Tongue (tissue), 2 donors: ENCODE data around the gene TRMT1. TPM values are rescaled to one million over a fixed set of nuclear protein-coding genes. Genes with fewer than 3 reads are reported as not detected.
"Not testable (repeated sequence)": the region's sequence is repeated elsewhere in the genome, so short reads cannot be mapped to it uniquely, and the experiment has no call there.

Source experiments
- DNase-seq: peaks from one replicate; pipeline ENCODE4 v3.0.0-alpha.2; 2015
- total RNA-seq: library from RNA; depleted of rRNA; stranded (reverse); fragments of >200 nt; gene quantifications from one replicate; pipeline ENCODE4 v1.2.3, GENCODE V29; 2014

The TRMT1 gene
- 20.9 TPM for total RNA-seq

GRCh38 chr19:13116282-13117175 lies at the start of gene TRMT1:
TSS of gene TRMT1 (minus strand) at chr19:13116740. CDS start at chr19:13116399, 341 bp downstream.
- peak; percentile 96 for DNase-seq

DNA sequence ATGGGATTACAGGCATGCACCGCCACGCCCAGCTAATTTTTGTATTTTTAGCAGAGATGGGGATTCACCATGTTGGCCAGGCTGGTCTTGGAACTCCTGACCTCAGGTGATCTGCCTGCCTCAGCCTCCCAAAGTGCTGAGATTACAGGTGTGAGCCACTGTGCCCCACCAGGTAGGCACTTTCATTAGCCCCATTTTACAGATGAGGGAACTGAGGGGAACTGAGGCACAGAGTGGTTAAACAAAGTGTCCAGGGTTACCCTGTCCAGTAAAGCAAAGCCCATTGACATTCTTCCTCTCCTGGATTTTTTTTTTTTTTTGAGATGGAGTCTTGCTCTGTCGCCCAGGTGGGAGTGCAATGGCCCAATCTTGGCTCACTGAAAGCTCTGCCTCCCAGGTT lies 49.6 kb upstream of the TRMT1 start:
- DNase-seq = not testable (repeated sequence)

DNA sequence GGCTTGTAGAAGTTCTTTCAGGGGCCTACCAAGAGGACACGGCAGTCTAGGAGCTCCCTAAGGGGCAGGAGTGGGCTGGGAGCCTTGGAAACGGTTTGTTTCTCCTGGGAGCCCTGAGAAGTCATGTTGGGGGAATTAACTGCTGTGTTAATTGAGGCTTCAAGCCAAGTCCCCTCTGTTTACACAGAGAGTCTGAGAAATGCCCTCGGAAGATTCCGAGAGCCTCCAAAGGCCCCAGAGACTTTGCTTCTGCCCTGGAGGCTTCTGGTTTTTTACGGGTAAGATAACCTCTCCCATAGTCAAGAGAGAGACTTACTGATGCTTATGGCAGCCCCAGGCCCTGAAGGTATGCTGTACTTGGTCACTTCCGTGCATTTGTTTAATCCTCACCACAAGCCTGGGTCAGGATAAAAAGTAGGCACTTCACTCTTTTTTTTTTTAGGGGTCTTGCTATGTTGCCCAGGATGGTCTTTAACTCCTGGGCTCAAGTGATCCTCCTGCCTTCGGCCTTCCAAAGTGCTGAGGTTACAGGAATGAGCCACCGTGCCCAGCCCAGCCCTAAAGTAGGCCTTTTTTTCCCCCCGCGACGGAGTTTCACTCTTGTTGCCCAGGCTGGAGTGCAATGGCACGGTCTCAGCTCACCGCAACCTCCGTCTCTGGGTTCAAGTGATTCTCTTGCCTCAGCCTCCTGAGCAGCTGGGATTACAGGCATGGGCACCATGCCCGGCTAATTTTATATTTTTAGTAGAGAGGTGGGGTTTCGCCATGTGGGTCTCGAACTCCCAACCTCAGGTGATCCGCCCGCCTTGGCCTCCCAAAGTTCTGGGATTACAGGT lies 48.8 kb upstream of the TRMT1 start:
- peak; percentile 35 for DNase-seq

DNA sequence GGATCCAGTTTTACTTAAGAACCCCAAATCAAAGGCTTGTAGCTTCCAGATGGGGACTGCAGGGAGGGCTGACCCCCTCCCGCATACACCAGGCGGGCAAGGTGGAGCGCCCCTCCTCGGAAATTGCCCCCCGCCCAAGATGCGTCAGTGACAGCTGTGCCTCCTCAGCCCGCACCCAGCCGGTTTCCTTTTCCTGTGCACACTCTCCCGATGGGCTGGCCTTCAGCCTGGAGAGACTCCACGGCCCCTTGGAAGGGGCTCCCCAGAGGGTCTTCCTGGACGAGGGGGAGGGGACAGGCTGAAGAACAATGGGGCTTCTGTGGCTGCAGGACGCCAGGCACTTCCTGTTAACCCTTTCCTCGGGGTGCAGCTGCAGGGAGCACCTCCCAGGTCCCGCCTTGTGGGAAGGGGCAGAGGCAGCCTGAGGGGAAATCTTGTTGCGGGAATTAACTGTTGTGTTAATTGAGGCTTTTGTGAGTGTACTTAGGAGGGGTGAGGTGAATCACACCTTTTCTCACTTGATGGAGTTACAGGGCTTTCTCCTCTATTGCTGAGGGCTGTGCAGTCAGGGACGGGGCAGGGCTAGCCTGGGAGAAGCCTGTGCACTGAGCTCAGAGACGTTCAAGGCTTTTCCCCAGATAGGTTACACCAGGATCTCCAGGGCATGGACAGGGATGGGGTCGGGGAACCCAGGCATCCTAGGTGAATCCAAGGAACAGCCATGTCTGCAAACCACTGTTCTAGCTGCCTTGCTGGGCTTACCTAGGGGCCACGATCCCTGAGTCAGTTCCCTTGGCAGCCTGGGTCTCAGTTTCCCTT lies 48.0 kb upstream of the TRMT1 start:
- DNase-seq = peak; percentile 91

GRCh38 chr19:13163609-13164342 lies 47.2 kb upstream of the TRMT1 start:
- DNase-seq = peak; percentile 82

- peak; percentile 98 for DNase-seq
These were observed 46.4 kb upstream of the TRMT1 start for GRCh38 chr19:13162724-13163608.

DNA sequence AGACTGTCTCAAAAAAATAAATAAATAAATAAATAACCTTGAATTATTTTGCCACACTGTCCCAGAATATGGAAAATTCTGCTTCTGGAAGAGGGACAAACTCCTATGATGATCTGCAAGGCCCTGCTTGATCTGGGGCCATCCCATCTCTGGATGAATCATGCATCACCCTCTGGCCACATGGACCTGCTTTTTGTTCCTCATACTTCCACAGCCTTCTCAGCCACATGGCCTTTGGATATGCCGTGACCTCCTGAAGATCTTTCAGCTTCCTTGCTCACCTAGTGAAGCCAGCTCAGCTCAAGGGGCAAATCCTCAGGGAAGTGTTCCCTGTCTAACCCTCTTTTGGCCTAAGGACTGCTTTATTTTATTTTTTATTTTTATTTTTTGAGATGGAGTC lies 44.0 kb upstream of the TRMT1 start:
- no peak for DNase-seq

DNA sequence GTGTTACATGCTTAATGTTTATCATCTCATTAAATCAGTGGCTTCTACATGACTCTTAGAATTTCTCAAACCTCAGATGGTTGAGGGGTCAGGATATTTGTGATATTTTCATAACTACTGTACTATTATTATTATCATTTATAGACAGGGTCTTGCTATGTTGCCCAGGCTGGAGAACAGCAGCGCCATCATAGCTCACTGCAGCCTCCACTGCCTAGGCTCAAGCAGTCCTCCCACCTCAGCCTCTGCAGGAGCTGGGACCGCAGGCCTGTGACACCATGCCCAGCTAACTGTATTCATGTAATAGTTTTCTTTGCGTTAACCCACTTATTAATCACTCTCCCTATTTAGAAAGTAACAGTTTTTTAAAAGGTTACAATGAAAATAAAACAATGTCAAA lies 43.2 kb upstream of the TRMT1 start:
- DNase-seq = no peak

- DNase-seq = peak; percentile 78
These were observed 39.2 kb upstream of the TRMT1 start for GRCh38 chr19:13155472-13156359.

- DNase-seq = peak; percentile 85
These were observed 38.5 kb upstream of the TRMT1 start for GRCh38 chr19:13154911-13155471.

- DNase-seq = peak; percentile 91
These were observed 37.8 kb upstream of the TRMT1 start for GRCh38 chr19:13154241-13154778.

DNA sequence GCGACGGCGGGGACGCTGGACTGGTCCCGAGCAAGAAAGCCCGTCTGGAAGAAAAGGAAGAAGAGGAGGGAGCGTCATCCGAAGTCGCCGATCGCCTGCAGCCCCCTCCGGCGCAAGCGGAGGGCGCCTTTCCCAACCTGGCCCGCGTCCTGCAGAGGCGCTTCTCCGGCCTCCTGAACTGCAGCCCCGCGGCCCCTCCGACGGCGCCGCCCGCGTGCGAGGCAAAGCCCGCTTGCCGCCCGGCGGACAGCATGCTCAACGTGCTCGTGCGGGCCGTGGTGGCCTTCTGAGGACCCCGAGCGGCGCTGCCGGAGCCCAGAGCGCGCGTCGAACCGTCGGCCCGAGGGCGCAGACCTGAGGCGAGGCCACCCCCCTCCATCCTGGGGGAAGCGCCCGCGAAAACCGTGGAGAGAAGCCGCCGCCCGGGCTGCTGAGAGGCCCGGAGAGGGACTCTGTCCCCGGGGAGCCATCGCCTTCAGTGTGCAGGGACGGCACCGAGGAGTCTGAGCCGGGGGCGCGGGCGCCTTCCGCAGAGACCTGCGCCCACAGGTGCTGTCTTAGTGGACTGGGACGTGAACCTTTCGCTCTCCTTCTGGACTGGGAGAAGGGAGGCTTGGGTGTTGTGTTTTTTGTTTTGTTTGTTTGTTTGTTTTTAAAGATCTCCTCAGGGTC lies 37.2 kb upstream of the TRMT1 start:
- DNase-seq = peak; percentile 70

GRCh38 chr19:13152974-13153568 lies 36.5 kb upstream of the TRMT1 start:
- DNase-seq = peak; percentile 99

- no peak for DNase-seq
These were observed 35.9 kb upstream of the TRMT1 start for GRCh38 chr19:13152356-13152973.

DNA sequence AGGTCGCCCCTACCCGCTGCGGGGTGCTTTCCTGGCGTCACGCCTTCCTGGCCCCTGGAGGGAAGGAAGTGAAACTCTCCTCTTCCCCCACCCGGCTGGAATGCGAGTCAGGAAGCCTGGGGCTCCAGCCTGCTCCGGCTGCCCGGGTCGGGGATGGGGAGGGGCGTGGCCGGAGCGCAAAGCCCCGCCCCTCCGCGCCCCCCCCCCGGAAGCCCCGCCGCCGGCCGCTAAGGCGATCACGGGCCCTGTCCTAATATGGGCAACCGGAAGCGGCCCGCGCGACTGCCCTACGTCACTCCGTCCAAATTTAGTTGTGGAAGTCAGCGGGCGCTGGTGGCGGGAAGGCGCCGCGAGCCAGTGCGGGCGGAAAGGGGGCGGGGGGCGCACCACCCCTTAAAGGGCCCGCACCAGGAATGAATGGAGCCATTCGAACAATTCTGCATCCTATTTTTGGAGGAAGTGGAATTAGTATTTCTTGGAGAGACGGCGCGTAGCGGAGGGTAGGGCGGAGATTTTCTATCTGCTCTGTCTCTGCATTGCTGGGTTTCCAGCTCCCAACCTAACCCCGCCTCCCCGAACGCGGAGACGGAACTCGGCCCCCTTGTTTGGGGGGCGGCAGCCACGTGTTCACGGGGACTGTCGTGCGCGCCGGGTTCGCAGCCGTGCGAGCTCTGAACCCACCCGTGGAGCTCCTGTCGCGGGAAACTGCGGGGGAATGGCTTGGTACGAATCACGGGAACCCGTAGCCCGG lies 35.2 kb upstream of the TRMT1 start:
- peak; percentile 99 for DNase-seq

- peak; percentile 42 for DNase-seq
These were observed 34.5 kb upstream of the TRMT1 start for GRCh38 chr19:13150931-13151604.
